Jurkat, Clone E6-1 (cell line): ENCODE results near the gene STK33.
A peak's percentile ranks its signal among the peaks of the same experiment; 100 is the strongest.
"Not testable (repeated sequence)": the region's sequence is repeated elsewhere in the genome, so short reads cannot be mapped to it uniquely, and the experiment has no call there.

Experiments
- DNase-seq: peaks from one replicate; pipeline ENCODE4 v3.0.0-alpha.2; 2011; ENCODE audit warnings: low read depth, low spot score
- H3K4me3 ChIP-seq: 2 replicates; pipeline ENCODE4 v1.5.1; 2011; ENCODE audit warnings: mild to moderate bottlenecking, low read length, control low read depth, moderate library complexity

Gene STK33

GRCh38 chr11:8477151-8477550 lies 116.9 kb downstream of the STK33 start:
- no peak overlapping the region for H3K4me3 ChIP-seq
- no peak for DNase-seq

GRCh38 chr11:8467806-8468205 lies 126.2 kb downstream of the STK33 start:
- not testable (repeated sequence) for DNase-seq, H3K4me3 ChIP-seq

GRCh38 chr11:8467356-8467755 lies 126.7 kb downstream of the STK33 start:
- not testable (repeated sequence) for DNase-seq, H3K4me3 ChIP-seq

- DNase-seq, H3K4me3 ChIP-seq: not testable (repeated sequence)
Measured at GRCh38 chr11:8466884-8467283, 127.1 kb downstream of the STK33 start.

GRCh38 chr11:8459711-8460399 lies 134.2 kb downstream of the STK33 start:
- DNase-seq, result no peak
- H3K4me3 ChIP-seq, result no peak overlapping the region

- no peak for DNase-seq
- H3K4me3 ChIP-seq, result no peak overlapping the region
Measured at GRCh38 chr11:8442301-8442700, 151.7 kb downstream of the STK33 start.

GRCh38 chr11:8440649-8441048 lies 153.4 kb downstream of the STK33 start:
- no peak for DNase-seq
- no peak overlapping the region for H3K4me3 ChIP-seq

- no peak for DNase-seq
- no peak overlapping the region for H3K4me3 ChIP-seq
Measured at GRCh38 chr11:8429483-8429882, 164.5 kb downstream of the STK33 start.

- H3K4me3 ChIP-seq, result no peak overlapping the region
- no peak for DNase-seq
Measured at GRCh38 chr11:8426076-8426475, 168.0 kb downstream of the STK33 start.

- DNase-seq, result no peak
- H3K4me3 ChIP-seq, result no peak overlapping the region
Measured at GRCh38 chr11:8415195-8415594, 178.8 kb downstream of the STK33 start.

GRCh38 chr11:8408151-8408941 lies 185.7 kb downstream of the STK33 start:
- H3K4me3 ChIP-seq, result no peak overlapping the region
- no peak for DNase-seq

GRCh38 chr11:8403310-8403709 lies 190.7 kb downstream of the STK33 start:
- DNase-seq, result peak; percentile 11
- no peak overlapping the region for H3K4me3 ChIP-seq

GRCh38 chr11:8392886-8393285 lies 201.1 kb downstream of the STK33 start:
- no peak for DNase-seq
- H3K4me3 ChIP-seq, result no peak overlapping the region

GRCh38 chr11:8392166-8392565 lies 201.9 kb downstream of the STK33 start:
- H3K4me3 ChIP-seq, result no peak overlapping the region
- DNase-seq, result no peak

- no peak for DNase-seq
Measured at GRCh38 chr11:8390851-8391612, 203.0 kb downstream of the STK33 start.

GRCh38 chr11:8389029-8389996 lies 204.7 kb downstream of the STK33 start:
- no peak for DNase-seq
- no peak overlapping the region for H3K4me3 ChIP-seq

More at GRCh38 chr11:8390851-8391612, 203.0 kb downstream of the STK33 start:
- no peak overlapping the region for H3K4me3 ChIP-seq

GRCh38 chr11:8387693-8388092 lies 206.3 kb downstream of the STK33 start:
- DNase-seq, result no peak
- H3K4me3 ChIP-seq, result no peak overlapping the region

- H3K4me3 ChIP-seq, result no peak overlapping the region
- DNase-seq, result no peak
Measured at GRCh38 chr11:8387141-8387540, 206.9 kb downstream of the STK33 start.
